Body of pancreas (tissue), 4 donors: ENCODE data around the gene NPHS2. TPM values are rescaled to one million over a fixed set of nuclear protein-coding genes. Genes with fewer than 3 reads are reported as not detected.

ENCODE experiments used
- ATAC-seq: fragments of 150-250 bp; one replicate; pipeline ENCODE4 v1.9.1; 2016
- DNase-seq, 4 donors: peaks; one replicate each; pipeline ENCODE4 v3.0.0-alpha.2; 2019
- H3K27ac ChIP-seq, 4 donors: fragments of 200-600 bp; sonication (generic); 1 replicate in 3 of 4; 2 replicates in 1 of 4; pipeline versions ENCODE4 v1.5.1 to v1.6.1; 2016 to 2019; ENCODE audit warnings: mild to moderate bottlenecking in 1 of 4, mixed read lengths in 1 of 4, moderate library complexity in 1 of 4
- H3K27me3 ChIP-seq, 2 donors: fragments of 200-600 bp; sonication (generic); one replicate each; pipeline ENCODE4 v1.6.0; 2016; ENCODE audit warnings: mild to moderate bottlenecking in 1 of 2
- H3K36me3 ChIP-seq, 2 donors: fragments of 200-600 bp; sonication (generic); replicated peaks in 1 of 2; 2 replicates each; pipeline ENCODE4 v1.5.1; 2016; ENCODE audit warnings: low read depth in 2 of 2; ENCODE audit not compliant: insufficient read depth in 1 of 2
- H3K4me1 ChIP-seq: fragments of 200-600 bp; sonication (generic); one replicate; pipeline ENCODE4 v1.6.0; 2016
- H3K4me3 ChIP-seq, 2 donors: fragments of 200-600 bp; sonication (generic); 1 replicate in 1 of 2; 2 replicates in 1 of 2; pipeline ENCODE4 v1.5.1; 2016 to 2019
- H3K9me3 ChIP-seq, 3 donors: fragments of 200-600 bp; sonication (generic); 1 replicate in 2 of 3; 2 replicates in 1 of 3; pipeline ENCODE4 v1.5.1; 2016
- CTCF ChIP-seq, 7 experiments: fragments of 450-650 bp in 4 of 7; fragments of 200-600 bp in 3 of 7; sonication (generic) in 3 of 7; IDR thresholded peaks; one replicate each; pipeline ENCODE4 v1.5.1; 2016 to 2019; ENCODE audit warnings: antibody characterized with exemption in 7 of 7
- POLR2A ChIP-seq, 3 donors: fragments of 450-650 bp; IDR thresholded peaks; one replicate each; pipeline ENCODE4 v1.6.1; 2016; ENCODE audit warnings: antibody characterized with exemption in 3 of 3, mild to moderate bottlenecking in 2 of 3
- WGBS, 2 donors: methylation state at CpG; one replicate each; pipeline ENCODE4 v1.1.5; 2017; 5-methylcytosine and 5-hydroxymethylcytosine counted together
- intact Hi-C: fragments of 100-400 bp; cut with DNase I; formaldehyde crosslinking; loops from one replicate; pipeline ENCODE4 v1.15.1; 2023
- total RNA-seq, 2 donors: library from RNA; depleted of rRNA; stranded (reverse); fragments of >200 nt; gene quantifications; one replicate each; pipeline ENCODE4 v1.1.0, GENCODE V29; 2016

Gene NPHS2
- total RNA-seq, 2 donors from 2014 or later, result not detected

GRCh38 chr1:179588425-179589024 is 12.8 kb upstream of the NPHS2 start:
- 71 to 86% methylated on average over 14 to 18 of the region's 18 CpGs for WGBS, 2 donors
- intact Hi-C loops, result loop anchor here (10.0 kb wide), 1 partner anchor 334 kb away; no protein-coding TSS in a partner anchor
- Histone ChIP-seq H3K4me3 (no peak overlapping the region), H3K9me3 (peaks cover 0 to 5% (median 0%) of the 10 kb centered on the region in 3 donors), H3K36me3 (no peaks in the 10 kb centered on the region), H3K27ac (no peak overlapping the region), H3K4me1 (peaks cover 24% of the 10 kb centered on the region), H3K27me3 (no peaks in the 10 kb centered on the region)
- TF ChIP-seq CTCF (IDR thresholded peaks at IDR 0.05) (no peak), POLR2A (IDR thresholded peaks at IDR 0.05) (no peak)
- peak in 1 of 4 donors; percentile 4 for DNase-seq
- ATAC-seq, result no peak

- Histone ChIP-seq H3K27me3 (no peaks in the 10 kb centered on the region), H3K4me1 (peaks cover 24% of the 10 kb centered on the region), H3K36me3 (no peaks in the 10 kb centered on the region), H3K4me3 (no peak overlapping the region), H3K27ac (no peak overlapping the region), H3K9me3 (peaks cover 0 to 5% (median 0%) of the 10 kb centered on the region in 3 donors)
- DNase-seq (no peak), ATAC-seq (no peak)
- intact Hi-C loops, result loop anchor here (10.0 kb wide), 1 partner anchor 333 kb away; no protein-coding TSS in a partner anchor
- WGBS, 2 donors, result 91 to 92% methylated on average over 6 of the region's 6 CpGs
- TF ChIP-seq POLR2A (IDR thresholded peaks at IDR 0.05), result no peak
- TF ChIP-seq CTCF (IDR thresholded peaks at IDR 0.05), result no peak
Observed at GRCh38 chr1:179587336-179587735, 11.6 kb upstream of the NPHS2 start.

- peak; percentile 91 for ATAC-seq
- TF ChIP-seq POLR2A (IDR thresholded peaks at IDR 0.05) (peak; percentile 30 to 69 (median 63)), CTCF (IDR thresholded peaks at IDR 0.05) (peak; percentile 59 to 82 (median 71))
- peaks cover 16% of the 10 kb centered on the region for H3K4me1 ChIP-seq
- H3K27ac ChIP-seq, result peak overlapping the region; percentile 58 to 88 (median 86)
- intact Hi-C loops, result loop anchor here (10.0 kb wide), 1 partner anchor 331 kb away; no protein-coding TSS in a partner anchor
- no peaks in the 10 kb centered on the region for H3K27me3 ChIP-seq
- H3K36me3 ChIP-seq, result no peaks in the 10 kb centered on the region
- 2 to 4% methylated on average over 27 to 60 of the region's 60 CpGs for WGBS, 2 donors
- H3K4me3 ChIP-seq, result no peak overlapping the region
- peak; percentile 75 to 90 (median 80) for DNase-seq
- peaks cover 0 to 5% (median 0%) of the 10 kb centered on the region in 3 donors for H3K9me3 ChIP-seq
Observed at GRCh38 chr1:179586107-179586823, 10.5 kb upstream of the NPHS2 start.

- TF ChIP-seq CTCF (IDR thresholded peaks at IDR 0.05) (no peak), POLR2A (IDR thresholded peaks at IDR 0.05) (no peak)
- Histone ChIP-seq H3K36me3 (no peaks in the 10 kb centered on the region), H3K9me3 (peaks cover 0 to 5% (median 0%) of the 10 kb centered on the region in 3 donors), H3K4me1 (peaks cover 15% of the 10 kb centered on the region), H3K27me3 (no peaks in the 10 kb centered on the region), H3K27ac (no peak overlapping the region), H3K4me3 (no peak overlapping the region)
- DNase-seq (no peak), ATAC-seq (no peak)
- WGBS, 2 donors, result 79 to 80% methylated on average over 5 of the region's 5 CpGs
- intact Hi-C loops, result loop anchor here (10.0 kb wide), 1 partner anchor 329 kb away; no protein-coding TSS in a partner anchor
Observed at GRCh38 chr1:179583771-179584320, 8.1 kb upstream of the NPHS2 start.
